ENCODE results near the gene FOXP1. TPM values are rescaled to one million over a fixed set of nuclear protein-coding genes. Genes with fewer than 3 reads are reported as not detected.

The FOXP1 gene
- total RNA-seq, 4 donors from 2014 or later = 181 to 225 (median 205) TPM

- H3K27me3 ChIP-seq = no peaks in the 10 kb centered on the region
- 76% methylated on average over 4 of the region's 4 CpGs for WGBS
- H3K9me3 ChIP-seq = no peaks in the 10 kb centered on the region
- no peak for TF ChIP-seq POLR2AphosphoS5 (IDR thresholded peaks at IDR 0.05)
- TF ChIP-seq CTCF (IDR thresholded peaks at IDR 0.05) = no peak
- TF ChIP-seq EP300 (IDR thresholded peaks at IDR 0.05) = no peak
- no peak for TF ChIP-seq POLR2A (IDR thresholded peaks at IDR 0.05; ENCODE audit: low read depth)
- no peak overlapping the region for H3K4me3 ChIP-seq
- DNase-seq (ENCODE audit: extremely low spot score) = no peak
- peaks cover 0 to 15% (median 3%) of the 10 kb centered on the region in 4 donors for H3K4me1 ChIP-seq
- no peaks in the 10 kb centered on the region for H3K36me3 ChIP-seq
- H3K27ac ChIP-seq (replicated peaks in 1 of 4) = no peak overlapping the region
- intact Hi-C loops (cut with DNase I) = no loop called here
Observed at GRCh38 chr3:71376911-71377310, 206.6 kb downstream of the FOXP1 start.

GRCh38 chr3:71376503-71376902 is 207.0 kb downstream of the FOXP1 start:
- intact Hi-C loops (cut with DNase I) = no loop called here
- Histone ChIP-seq H3K27ac (replicated peaks in 1 of 4) (no peak overlapping the region), H3K4me1 (peaks cover 0 to 18% (median 4%) of the 10 kb centered on the region in 4 donors), H3K9me3 (no peaks in the 10 kb centered on the region), H3K27me3 (no peaks in the 10 kb centered on the region), H3K4me3 (no peak overlapping the region), H3K36me3 (no peaks in the 10 kb centered on the region)
- DNase-seq (ENCODE audit: extremely low spot score) = no peak
- 87% methylated on average over 5 of the region's 5 CpGs for WGBS
- TF ChIP-seq POLR2AphosphoS5 (IDR thresholded peaks at IDR 0.05) (no peak), CTCF (IDR thresholded peaks at IDR 0.05) (no peak), POLR2A (IDR thresholded peaks at IDR 0.05; ENCODE audit: low read depth) (no peak), EP300 (IDR thresholded peaks at IDR 0.05) (no peak)

GRCh38 chr3:71374582-71374981 is 208.9 kb downstream of the FOXP1 start:
- peaks cover 5 to 29% (median 20%) of the 10 kb centered on the region in 4 donors for H3K4me1 ChIP-seq
- H3K4me3 ChIP-seq = no peak overlapping the region
- no peaks in the 10 kb centered on the region for H3K36me3 ChIP-seq
- no peaks in the 10 kb centered on the region for H3K27me3 ChIP-seq
- no peaks in the 10 kb centered on the region for H3K9me3 ChIP-seq
- intact Hi-C loops (cut with DNase I) = no loop called here
- peak; percentile 8 for DNase-seq (ENCODE audit: extremely low spot score)
- TF ChIP-seq EP300 (IDR thresholded peaks at IDR 0.05) = no peak
- H3K27ac ChIP-seq (replicated peaks in 1 of 4) = no peak overlapping the region

GRCh38 chr3:71372911-71373637 is 210.5 kb downstream of the FOXP1 start:
- no peak overlapping the region for H3K27ac ChIP-seq (replicated peaks in 1 of 4)
- intact Hi-C loops (cut with DNase I) = no loop called here
- no peaks in the 10 kb centered on the region for H3K9me3 ChIP-seq
- H3K27me3 ChIP-seq = no peaks in the 10 kb centered on the region
- H3K4me1 ChIP-seq = peaks cover 6 to 39% (median 24%) of the 10 kb centered on the region in 4 donors
- TF ChIP-seq EP300 (IDR thresholded peaks at IDR 0.05) (no peak), POLR2AphosphoS5 (IDR thresholded peaks at IDR 0.05) (no peak), CTCF (IDR thresholded peaks at IDR 0.05) (no peak), POLR2A (IDR thresholded peaks at IDR 0.05; ENCODE audit: low read depth) (no peak)
- peak; percentile 4 for DNase-seq (ENCODE audit: extremely low spot score)
- H3K4me3 ChIP-seq = no peak overlapping the region
- H3K36me3 ChIP-seq = no peaks in the 10 kb centered on the region
- WGBS = over 99% methylated on average over 6 of the region's 6 CpGs

- DNase-seq (ENCODE audit: extremely low spot score) = peak; percentile 14
- Histone ChIP-seq H3K4me1 (peaks cover 6 to 46% (median 26%) of the 10 kb centered on the region in 4 donors), H3K4me3 (no peak overlapping the region), H3K27ac (replicated peaks in 1 of 4) (no peak overlapping the region), H3K36me3 (no peaks in the 10 kb centered on the region), H3K27me3 (no peaks in the 10 kb centered on the region), H3K9me3 (no peaks in the 10 kb centered on the region)
- 95% methylated on average over 11 of the region's 11 CpGs for WGBS
- TF ChIP-seq EP300 (IDR thresholded peaks at IDR 0.05) = no peak
- TF ChIP-seq POLR2A (IDR thresholded peaks at IDR 0.05; ENCODE audit: low read depth) = no peak
- no peak for TF ChIP-seq POLR2AphosphoS5 (IDR thresholded peaks at IDR 0.05)
- intact Hi-C loops (cut with DNase I) = no loop called here
Observed at GRCh38 chr3:71372241-71372768, 211.2 kb downstream of the FOXP1 start.

Data from esophagus muscularis mucosa (tissue), 4 donors.